IMR-90 (cell line): ENCODE data around the gene PAEP.
"Not testable (repeated sequence)": the region's sequence is repeated elsewhere in the genome, so short reads cannot be mapped to it uniquely, and the experiment has no call there.

Experiments used
- BHLHE40 ChIP-seq: fragments of 150-350 bp; IDR thresholded peaks from 2 replicates; pipeline ENCODE4 v1.6.1; 2016; ENCODE audit warnings: mild to moderate bottlenecking, low read depth, low read length
- CEBPB ChIP-seq: IDR thresholded peaks from 2 replicates; pipeline ENCODE4 v1.6.1; 2012; ENCODE audit warnings: low read depth, low read length, improper control_type of control experiment
- CHD1 ChIP-seq: IDR thresholded peaks from 2 replicates; pipeline ENCODE4 v1.6.1; 2012; ENCODE audit warnings: low read depth, low read length, improper control_type of control experiment
- CTCF ChIP-seq: conservative IDR thresholded peaks from 2 replicates; pipeline ENCODE4 v1.5.1; 2012; ENCODE audit warnings: mild to moderate bottlenecking, low read depth, low read length, improper control_type of control experiment
- FOS ChIP-seq: fragments of 150-350 bp; IDR thresholded peaks from 2 replicates; pipeline ENCODE4 v1.6.1; 2016; ENCODE audit warnings: low read depth, low read length
- MAFK ChIP-seq: IDR thresholded peaks from 2 replicates; pipeline ENCODE4 v1.6.1; 2012; ENCODE audit warnings: low read depth, low read length, improper control_type of control experiment
- MXI1 ChIP-seq: IDR thresholded peaks from 2 replicates; pipeline ENCODE4 v1.6.1; 2012; ENCODE audit warnings: low read depth, mild to moderate bottlenecking, low read length, moderate library complexity, borderline replicate concordance
- NFE2L2 ChIP-seq: fragments of 150-350 bp; IDR thresholded peaks from 2 replicates; pipeline ENCODE4 v1.6.1; 2016; ENCODE audit warnings: low read depth, mild to moderate bottlenecking, low read length
- POLR2A ChIP-seq: IDR thresholded peaks from 2 replicates; pipeline ENCODE4 v1.6.1; 2012; ENCODE audit warnings: mild to moderate bottlenecking, low read depth, low read length
- RAD21 ChIP-seq: IDR thresholded peaks from 2 replicates; pipeline ENCODE4 v1.6.1; 2012; ENCODE audit warnings: low read length, improper control_type of control experiment
- RCOR1 ChIP-seq: IDR thresholded peaks from 2 replicates; pipeline ENCODE4 v1.6.1; 2012; ENCODE audit warnings: mild to moderate bottlenecking, low read length, improper control_type of control experiment; ENCODE audit not compliant: insufficient replicate concordance
- RFX5 ChIP-seq: IDR thresholded peaks from 2 replicates; pipeline ENCODE4 v1.8.0; 2012; ENCODE audit warnings: low read depth, mild to moderate bottlenecking, low read length, moderate library complexity
- SMC3 ChIP-seq: fragments of 150-350 bp; IDR thresholded peaks from 2 replicates; pipeline ENCODE4 v1.6.1; 2016; ENCODE audit warnings: low read depth, mild to moderate bottlenecking, antibody characterized with exemption, low read length, moderate library complexity
- USF2 ChIP-seq: fragments of 150-350 bp; IDR thresholded peaks from 2 replicates; pipeline ENCODE4 v1.6.1; 2017; ENCODE audit warnings: mild to moderate bottlenecking, antibody characterized with exemption, low read length, low read depth

GRCh38 chr9:135543262-135543894 is 18.2 kb upstream of the PAEP start:
- TF ChIP-seq CEBPB, CTCF, RFX5, POLR2A, RAD21, CHD1, FOS, MXI1, MAFK, SMC3, USF2, BHLHE40, NFE2L2, RCOR1: not testable (repeated sequence)
